ENCODE measurements around the gene P2RX5.

DNA sequence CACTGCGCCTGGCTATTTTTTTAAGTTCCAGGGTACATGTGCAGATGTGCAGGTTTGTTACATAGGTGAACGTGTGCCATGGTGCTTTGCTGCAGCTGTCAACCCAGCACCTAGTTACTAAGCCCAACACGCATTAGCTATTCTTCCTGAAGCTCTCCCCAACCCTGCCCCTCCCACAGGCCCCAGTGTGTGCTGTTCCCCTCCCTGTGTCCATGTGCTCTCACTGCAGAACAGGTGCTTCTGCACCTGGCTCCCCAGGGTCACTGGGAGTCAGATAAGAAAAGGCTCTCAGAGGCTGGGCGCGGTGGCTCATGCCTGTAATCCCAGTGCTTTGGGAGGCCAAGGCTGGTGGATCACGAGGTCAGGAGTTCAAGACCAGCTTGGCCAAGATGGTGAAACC is 33.9 kb upstream of the P2RX5 start:
- TF ChIP-seq POLR2A (IDR thresholded peaks at IDR 0.05) = no peak
- TF ChIP-seq, protein P1, sequence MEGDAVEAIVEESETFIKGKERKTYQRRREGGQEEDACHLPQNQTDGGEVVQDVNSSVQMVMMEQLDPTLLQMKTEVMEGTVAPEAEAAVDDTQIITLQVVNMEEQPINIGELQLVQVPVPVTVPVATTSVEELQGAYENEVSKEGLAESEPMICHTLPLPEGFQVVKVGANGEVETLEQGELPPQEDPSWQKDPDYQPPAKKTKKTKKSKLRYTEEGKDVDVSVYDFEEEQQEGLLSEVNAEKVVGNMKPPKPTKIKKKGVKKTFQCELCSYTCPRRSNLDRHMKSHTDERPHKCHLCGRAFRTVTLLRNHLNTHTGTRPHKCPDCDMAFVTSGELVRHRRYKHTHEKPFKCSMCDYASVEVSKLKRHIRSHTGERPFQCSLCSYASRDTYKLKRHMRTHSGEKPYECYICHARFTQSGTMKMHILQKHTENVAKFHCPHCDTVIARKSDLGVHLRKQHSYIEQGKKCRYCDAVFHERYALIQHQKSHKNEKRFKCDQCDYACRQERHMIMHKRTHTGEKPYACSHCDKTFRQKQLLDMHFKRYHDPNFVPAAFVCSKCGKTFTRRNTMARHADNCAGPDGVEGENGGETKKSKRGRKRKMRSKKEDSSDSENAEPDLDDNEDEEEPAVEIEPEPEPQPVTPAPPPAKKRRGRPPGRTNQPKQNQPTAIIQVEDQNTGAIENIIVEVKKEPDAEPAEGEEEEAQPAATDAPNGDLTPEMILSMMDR (IDR thresholded peaks at IDR 0.05) = no peak

Data from heart left ventricle (tissue), 13 donors.